Coronary artery (tissue), 2 donors: ENCODE results near the gene PDCD5.

ENCODE experiments used
- DNase-seq: peaks from one replicate; pipeline ENCODE4 v3.0.0-alpha.2; 2017; ENCODE audit warnings: low spot score
- H3K27ac ChIP-seq, 2 donors: fragments of 200-600 bp; sonication (generic); one replicate each; pipeline ENCODE4 v1.5.1; 2016 to 2019
- H3K4me3 ChIP-seq: fragments of 200-600 bp; sonication (generic); 2 replicates; pipeline ENCODE4 v1.5.1; 2016; ENCODE audit warnings: mild to moderate bottlenecking, moderate library complexity
- CTCF ChIP-seq: fragments of 200-600 bp; sonication (generic); IDR thresholded peaks from one replicate; pipeline ENCODE4 v1.5.1; 2019; ENCODE audit warnings: antibody characterized with exemption

Gene PDCD5

GRCh38 chr19:32599736-32600157 lies 18.8 kb downstream of the PDCD5 start:
- no peak overlapping the region for H3K27ac ChIP-seq
- TF ChIP-seq CTCF: peak; percentile 59
- no peak for DNase-seq
- no peak overlapping the region for H3K4me3 ChIP-seq

GRCh38 chr19:32603961-32604360 lies 23.0 kb downstream of the PDCD5 start:
- H3K4me3 ChIP-seq: no peak overlapping the region
- TF ChIP-seq CTCF: no peak
- no peak for DNase-seq

GRCh38 chr19:32605544-32605943 lies 24.6 kb downstream of the PDCD5 start:
- no peak for TF ChIP-seq CTCF
- no peak overlapping the region for H3K4me3 ChIP-seq
- H3K27ac ChIP-seq: no peak overlapping the region
- no peak for DNase-seq

More at GRCh38 chr19:32603961-32604360, 23.0 kb downstream of the PDCD5 start:
- no peak overlapping the region for H3K27ac ChIP-seq

- no peak for DNase-seq
- TF ChIP-seq CTCF: no peak
- Histone ChIP-seq H3K27ac (no peak overlapping the region), H3K4me3 (no peak overlapping the region)
Measured at GRCh38 chr19:32606289-32606688, 25.3 kb downstream of the PDCD5 start.

- DNase-seq: no peak
Measured at GRCh38 chr19:32607479-32607878, 26.5 kb downstream of the PDCD5 start.

GRCh38 chr19:32611161-32611560 lies 30.2 kb downstream of the PDCD5 start:
- TF ChIP-seq CTCF: no peak
- no peak for DNase-seq
- Histone ChIP-seq H3K4me3 (no peak overlapping the region), H3K27ac (no peak overlapping the region)

More at GRCh38 chr19:32607479-32607878, 26.5 kb downstream of the PDCD5 start:
- no peak overlapping the region for H3K27ac ChIP-seq
- no peak for TF ChIP-seq CTCF
- no peak overlapping the region for H3K4me3 ChIP-seq

- Histone ChIP-seq H3K4me3 (no peak overlapping the region), H3K27ac (no peak overlapping the region)
- no peak for DNase-seq
- no peak for TF ChIP-seq CTCF
Measured at GRCh38 chr19:32613008-32613407, 32.0 kb downstream of the PDCD5 start.
